Neutrophil (primary cell): Measurements from ENCODE around the gene ZNF407.

ENCODE experiments used
- H3K27ac ChIP-seq: fragments of 200-600 bp; sonication (generic); 2 replicates; pipeline ENCODE4 v1.5.1; 2016; ENCODE audit warnings: mild to moderate bottlenecking, moderate library complexity
- H3K27me3 ChIP-seq: fragments of 200-600 bp; sonication (generic); 2 replicates; pipeline ENCODE4 v1.6.0; 2016; ENCODE audit warnings: mild to moderate bottlenecking
- H3K36me3 ChIP-seq: fragments of 200-600 bp; sonication (generic); 2 replicates; pipeline ENCODE4 v1.5.1; 2017
- H3K4me1 ChIP-seq, 2 experiments: fragments of 200-600 bp in 1 of 2; sonication (generic) in 1 of 2; 1 replicate in 1 of 2; 2 replicates in 1 of 2; pipeline versions ENCODE4 v1.5.1 to v1.6.1; 2013 to 2016; ENCODE audit warnings: low read depth in 1 of 2, low read length in 1 of 2, mild to moderate bottlenecking in 1 of 2, moderate library complexity in 1 of 2; ENCODE audit not compliant: control insufficient read depth in 1 of 2, insufficient read depth in 1 of 2
- H3K4me3 ChIP-seq, 2 experiments: fragments of 200-600 bp in 1 of 2; sonication (generic) in 1 of 2; 1 replicate in 1 of 2; 2 replicates in 1 of 2; pipeline ENCODE4 v1.5.1; 2013 to 2016; ENCODE audit warnings: low read depth in 1 of 2, low read length in 1 of 2, mild to moderate bottlenecking in 1 of 2, moderate library complexity in 1 of 2
- H3K9me3 ChIP-seq: fragments of 200-600 bp; sonication (generic); 2 replicates; pipeline ENCODE4 v1.5.1; 2016
- CTCF ChIP-seq: fragments of 200-600 bp; sonication (generic); IDR thresholded peaks from 2 replicates; pipeline ENCODE4 v1.5.1; 2016; ENCODE audit warnings: antibody characterized with exemption

Gene ZNF407

GRCh38 chr18:75087119-75088020, 489.7 kb downstream of the ZNF407 start:
- no peak for TF ChIP-seq CTCF
- no peaks in the 10 kb centered on the region for H3K36me3 ChIP-seq

GRCh38 chr18:75088021-75088506, 490.4 kb downstream of the ZNF407 start:
- H3K27me3 ChIP-seq: peaks cover 4% of the 10 kb centered on the region
- H3K4me3 ChIP-seq: no peak overlapping the region
- no peak for TF ChIP-seq CTCF
- no peaks in the 10 kb centered on the region for H3K9me3 ChIP-seq
- no peak overlapping the region for H3K27ac ChIP-seq
- no peaks in the 10 kb centered on the region for H3K36me3 ChIP-seq
- H3K4me1 ChIP-seq: no peaks in the 10 kb centered on the region

More at GRCh38 chr18:75087119-75088020, 489.7 kb downstream of the ZNF407 start:
- H3K4me3 ChIP-seq: no peak overlapping the region
- H3K27ac ChIP-seq: no peak overlapping the region
- H3K4me1 ChIP-seq: no peaks in the 10 kb centered on the region
- H3K27me3 ChIP-seq: peaks cover 4% of the 10 kb centered on the region
- H3K9me3 ChIP-seq: no peaks in the 10 kb centered on the region

- H3K4me1 ChIP-seq: no peaks in the 10 kb centered on the region
- no peak overlapping the region for H3K4me3 ChIP-seq
- no peak for TF ChIP-seq CTCF
- H3K27me3 ChIP-seq: peaks cover 4% of the 10 kb centered on the region
- H3K9me3 ChIP-seq: no peaks in the 10 kb centered on the region
- H3K27ac ChIP-seq: no peak overlapping the region
- H3K36me3 ChIP-seq: no peaks in the 10 kb centered on the region
These were observed 491.0 kb downstream of the ZNF407 start for GRCh38 chr18:75088622-75089211.

- Histone ChIP-seq H3K4me3 (no peak overlapping the region), H3K27me3 (peaks cover 4% of the 10 kb centered on the region), H3K4me1 (no peaks in the 10 kb centered on the region), H3K27ac (no peak overlapping the region), H3K36me3 (no peaks in the 10 kb centered on the region), H3K9me3 (no peaks in the 10 kb centered on the region)
- TF ChIP-seq CTCF: no peak
These were observed 492.2 kb downstream of the ZNF407 start for GRCh38 chr18:75089748-75090327.

GRCh38 chr18:75090336-75090735, 492.7 kb downstream of the ZNF407 start:
- no peaks in the 10 kb centered on the region for H3K36me3 ChIP-seq
- no peak overlapping the region for H3K27ac ChIP-seq
- peaks cover 4% of the 10 kb centered on the region for H3K27me3 ChIP-seq
- H3K4me1 ChIP-seq: no peaks in the 10 kb centered on the region
- H3K4me3 ChIP-seq: no peak overlapping the region
- TF ChIP-seq CTCF: no peak
- no peaks in the 10 kb centered on the region for H3K9me3 ChIP-seq
